Measurements from ENCODE around the gene TESMIN.

The TESMIN gene

GRCh38 chr11:68751331-68751856 is at the start of gene TESMIN:
TSS of gene TESMIN (minus strand) at chr11:68751520. CDS start at chr11:68750660, 860 bp downstream.
- peak; percentile 48 to 82 for DNase-seq

- DNase-seq, result no peak
Measured at GRCh38 chr11:68798221-68798813, 47.0 kb upstream of the TESMIN start.

- DNase-seq, result peak in 1 of 2 experiments; percentile 33
Measured at GRCh38 chr11:68796801-68797200, 45.5 kb upstream of the TESMIN start.

DNA sequence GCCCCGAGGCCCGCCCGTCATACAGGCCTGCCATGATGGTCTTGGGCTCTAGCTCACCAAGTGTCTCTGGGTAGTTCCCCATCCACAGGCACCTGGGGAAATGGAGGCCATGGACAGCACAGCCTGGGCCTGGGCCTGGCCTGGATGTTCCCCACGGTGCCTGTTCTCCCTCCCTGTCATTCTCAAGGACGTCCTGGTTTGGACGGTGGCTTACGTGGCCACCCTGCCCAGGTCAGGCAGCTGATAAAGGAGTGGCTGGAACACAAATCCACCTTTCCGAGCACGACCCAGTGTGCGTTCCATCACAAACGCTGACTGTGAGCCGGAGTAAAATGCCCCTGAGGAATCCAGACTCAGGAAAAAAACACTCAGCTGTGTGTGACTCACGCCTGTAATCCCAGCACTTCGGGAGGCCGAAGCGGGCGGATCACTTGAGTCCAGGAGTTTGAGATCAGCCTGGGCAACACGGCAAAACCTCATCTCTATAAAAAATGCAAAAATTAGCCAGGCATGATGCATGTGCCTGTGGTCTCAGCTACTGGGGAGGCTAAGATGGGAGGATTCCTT is 41.2 kb upstream of the TESMIN start:
- DNase-seq, result no peak

GRCh38 chr11:68784653-68785052 is 33.3 kb upstream of the TESMIN start:
- DNase-seq, result no peak

DNA sequence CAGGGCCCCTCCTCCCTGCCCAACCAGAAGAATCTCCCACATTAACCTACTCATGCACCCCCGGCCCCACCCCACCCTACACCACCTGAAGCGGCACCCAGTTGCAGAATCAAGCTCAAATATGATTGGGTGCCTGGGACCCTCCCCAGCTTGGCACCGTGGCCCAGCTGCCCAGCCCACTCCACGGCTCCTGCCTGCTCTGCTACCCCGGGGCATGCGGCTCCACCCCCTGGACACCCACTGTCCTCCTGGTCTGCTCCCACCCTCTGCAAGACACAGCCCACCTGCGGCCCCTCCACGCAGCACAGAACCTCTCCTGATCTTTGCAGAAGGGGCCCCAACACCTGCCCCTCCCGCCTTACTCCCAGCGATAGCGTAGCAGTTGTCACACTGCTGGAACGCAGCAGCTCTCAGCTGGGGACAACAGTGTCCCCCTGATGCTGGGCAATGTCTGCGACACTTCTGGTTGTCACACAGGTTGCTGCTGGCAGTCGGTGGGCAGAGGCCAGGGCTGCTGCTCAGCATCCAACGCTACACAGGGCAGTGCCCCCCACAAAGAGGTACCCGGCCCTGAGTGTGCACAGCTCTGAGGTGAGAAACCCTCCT is 32.0 kb upstream of the TESMIN start:
- DNase-seq, result no peak

- no peak for DNase-seq
Measured at GRCh38 chr11:68782711-68783110, 31.4 kb upstream of the TESMIN start.

DNA sequence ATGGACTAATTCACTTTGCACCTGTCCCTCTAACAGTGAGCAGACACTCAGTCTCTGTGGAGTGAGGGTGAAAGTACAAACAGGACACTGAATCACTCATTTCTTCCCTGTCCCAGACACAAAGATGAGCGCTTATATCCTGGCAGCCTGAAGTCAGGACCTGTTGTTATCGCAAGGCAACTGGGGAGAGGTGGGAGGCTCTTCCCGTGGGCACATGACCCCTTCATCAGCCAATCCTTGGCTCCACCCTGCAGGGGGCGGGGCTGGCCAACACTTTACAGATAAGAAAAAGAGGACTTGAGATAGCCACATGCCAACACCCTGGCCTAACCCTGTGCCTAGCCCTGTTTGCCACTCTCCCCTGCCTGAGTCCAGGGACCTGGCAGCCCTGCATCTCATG is 29.5 kb upstream of the TESMIN start:
- DNase-seq, result no peak

GRCh38 chr11:68778205-68778604 is 26.9 kb upstream of the TESMIN start:
- DNase-seq, result no peak

- DNase-seq, result no peak
Measured at GRCh38 chr11:68776442-68777235, 25.3 kb upstream of the TESMIN start.

- no peak for DNase-seq
Measured at GRCh38 chr11:68775951-68776388, 24.6 kb upstream of the TESMIN start.

DNA sequence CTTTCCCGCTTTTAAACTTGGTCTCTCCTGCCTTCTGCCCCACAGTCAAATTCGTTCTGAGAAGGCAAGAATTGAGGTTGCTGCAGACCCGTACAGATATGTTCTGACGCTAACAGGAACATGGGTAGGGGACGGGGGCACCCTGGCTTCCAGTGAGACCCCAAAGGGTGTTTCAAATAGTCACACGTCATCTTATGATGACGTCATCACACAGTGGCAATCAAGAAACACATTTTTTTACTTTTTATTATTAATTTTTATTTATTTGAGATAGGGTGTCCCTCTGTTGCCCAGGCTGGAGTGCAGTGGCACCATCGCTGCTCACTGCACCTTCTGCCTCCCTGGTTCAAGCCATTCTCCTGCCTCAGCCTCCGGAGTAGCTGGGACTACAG is 22.9 kb upstream of the TESMIN start:
- no peak for DNase-seq

GRCh38 chr11:68773521-68774193 is 22.3 kb upstream of the TESMIN start:
- DNase-seq, result no peak

DNA sequence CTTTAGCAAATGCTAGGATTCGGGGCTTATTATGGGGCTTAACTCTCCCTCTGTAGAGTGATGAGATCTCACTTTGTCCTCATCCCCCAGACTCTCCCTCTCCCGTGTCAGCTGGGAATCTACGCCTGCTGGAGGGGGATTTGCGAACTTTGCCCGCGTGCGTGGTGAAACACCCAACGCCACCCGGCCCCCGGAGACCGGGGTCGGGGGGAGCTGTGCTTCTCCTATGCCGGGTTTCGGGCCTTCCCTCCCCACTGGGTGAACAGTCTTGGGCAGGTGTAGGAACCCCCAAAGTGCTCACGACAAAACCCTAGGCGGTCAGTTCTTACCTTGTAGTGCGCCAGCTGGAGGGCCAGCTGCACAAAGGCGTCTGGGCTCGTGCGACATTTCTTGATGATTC is 21.6 kb upstream of the TESMIN start:
- DNase-seq, result no peak

DNA sequence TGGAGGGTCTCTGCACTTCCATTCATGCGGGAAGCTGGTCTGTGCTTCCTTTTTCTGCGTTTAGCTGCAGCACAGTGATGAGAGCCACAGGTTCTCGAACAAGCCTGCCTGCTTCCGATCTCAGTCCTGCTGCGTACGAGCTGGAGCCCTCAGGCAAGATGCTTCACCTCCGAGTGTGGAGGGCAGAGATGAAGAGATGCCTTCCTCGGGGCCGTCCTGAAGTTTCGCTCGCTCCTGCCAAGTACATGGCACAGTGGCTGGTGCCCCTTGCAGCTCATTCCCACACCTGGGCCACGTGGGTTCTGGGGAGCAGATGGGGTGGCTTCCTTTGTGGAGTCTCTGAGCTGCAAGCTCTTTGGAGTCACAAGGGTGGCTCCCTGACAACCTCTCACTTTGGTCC is 19.5 kb upstream of the TESMIN start:
- DNase-seq, result no peak

DNA sequence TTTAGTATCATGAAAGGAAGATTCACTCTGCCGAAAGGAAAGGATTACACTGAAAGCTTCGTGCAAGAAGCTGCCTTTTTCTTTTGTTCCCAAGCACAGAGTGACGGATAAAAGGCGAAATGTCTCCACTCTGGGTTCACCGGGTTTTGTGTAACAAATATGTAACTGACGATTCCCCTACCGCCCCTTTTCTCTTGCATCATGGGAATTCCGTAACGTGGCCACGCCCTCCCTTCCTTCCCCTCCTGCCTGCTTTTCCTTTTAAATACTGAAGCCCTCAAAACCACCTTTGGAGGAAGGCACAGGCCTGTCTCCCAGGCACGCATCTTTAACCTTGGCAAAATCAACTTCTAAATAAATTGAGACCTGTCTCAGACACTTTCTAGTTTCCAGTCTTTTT is 16.4 kb upstream of the TESMIN start:
- DNase-seq, result no peak

DNA sequence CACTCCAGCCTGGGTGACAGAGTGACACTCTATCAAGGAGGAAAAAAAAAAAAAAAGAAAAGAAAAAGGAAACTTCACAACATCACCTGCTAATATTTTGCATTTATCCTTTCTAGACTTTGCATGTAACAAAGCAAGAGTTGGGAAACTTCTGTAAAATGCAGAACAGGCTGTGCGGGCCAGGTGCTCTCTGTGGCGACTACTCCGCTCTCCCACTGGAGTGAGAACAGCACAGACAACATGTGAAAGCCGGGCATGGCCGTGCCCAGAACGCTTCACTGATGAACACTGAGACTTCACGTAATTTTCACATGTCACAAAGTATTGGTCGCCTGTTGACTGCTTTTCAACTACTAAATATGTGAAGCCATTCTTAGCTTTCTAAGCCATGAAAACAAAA is 15.5 kb upstream of the TESMIN start:
- DNase-seq, result no peak

GRCh38 chr11:68764746-68765145 is 13.4 kb upstream of the TESMIN start:
- no peak for DNase-seq

DNA sequence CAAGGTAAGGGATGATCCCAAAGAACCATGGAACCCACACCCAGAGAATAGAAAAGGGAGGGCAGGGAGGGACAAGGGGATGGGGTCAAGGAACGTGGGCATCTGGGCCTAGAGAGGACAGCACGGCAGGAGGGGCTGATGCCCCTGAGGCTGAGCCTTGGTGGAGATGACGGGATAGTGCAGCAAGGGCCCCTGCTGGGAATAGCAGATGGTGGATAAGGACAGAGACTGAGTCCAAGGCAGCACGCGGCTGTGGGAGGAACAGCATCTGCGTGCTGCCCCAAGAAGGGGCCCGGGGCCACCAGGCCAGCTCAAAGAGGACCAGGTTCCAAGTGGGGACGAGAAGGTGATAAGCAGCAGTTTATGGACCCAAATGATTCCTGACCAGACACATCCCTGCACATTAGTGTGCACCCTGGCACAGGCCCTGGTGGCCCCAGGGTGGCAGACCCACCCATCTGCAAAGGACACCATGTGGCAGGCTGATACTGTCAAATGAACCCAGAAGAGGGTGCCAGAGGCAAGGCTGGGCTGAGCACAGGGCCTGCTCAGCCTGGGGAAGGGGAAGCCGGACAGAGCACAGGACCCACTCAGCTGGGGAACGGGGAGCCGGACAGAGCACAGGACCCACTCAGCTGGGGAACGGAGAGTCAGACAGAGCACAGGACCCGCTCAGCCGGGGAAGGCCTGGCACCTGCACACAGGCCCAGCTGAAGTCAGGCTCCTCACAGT is 12.8 kb upstream of the TESMIN start:
- DNase-seq, result no peak

DNA sequence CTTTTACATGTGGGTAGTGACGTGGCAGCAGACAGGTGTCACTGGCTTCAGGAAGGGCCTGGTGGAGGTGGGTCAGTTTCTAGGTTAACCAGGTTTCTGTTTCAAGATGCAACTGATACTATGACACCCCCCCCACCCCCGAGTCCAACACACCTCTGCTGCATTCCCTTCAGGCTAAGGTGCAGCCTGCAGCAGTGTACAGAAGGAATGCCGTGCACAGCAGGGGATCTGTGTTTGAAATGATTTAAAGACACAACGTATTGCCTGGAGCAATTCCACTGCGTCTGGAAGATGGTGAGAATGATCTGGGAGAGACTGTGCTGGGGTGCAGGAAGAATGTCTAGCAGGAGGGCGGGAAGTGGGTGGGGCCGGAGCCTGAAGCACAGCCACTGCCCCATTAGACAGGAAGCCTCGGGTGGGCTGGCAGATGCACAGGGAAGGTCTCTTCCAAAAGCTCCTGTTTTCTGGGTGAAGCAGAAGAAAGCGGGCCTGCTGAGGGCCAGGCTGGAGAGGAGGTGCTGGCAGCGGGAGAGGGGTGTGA is 11.9 kb upstream of the TESMIN start:
- no peak for DNase-seq

DNA sequence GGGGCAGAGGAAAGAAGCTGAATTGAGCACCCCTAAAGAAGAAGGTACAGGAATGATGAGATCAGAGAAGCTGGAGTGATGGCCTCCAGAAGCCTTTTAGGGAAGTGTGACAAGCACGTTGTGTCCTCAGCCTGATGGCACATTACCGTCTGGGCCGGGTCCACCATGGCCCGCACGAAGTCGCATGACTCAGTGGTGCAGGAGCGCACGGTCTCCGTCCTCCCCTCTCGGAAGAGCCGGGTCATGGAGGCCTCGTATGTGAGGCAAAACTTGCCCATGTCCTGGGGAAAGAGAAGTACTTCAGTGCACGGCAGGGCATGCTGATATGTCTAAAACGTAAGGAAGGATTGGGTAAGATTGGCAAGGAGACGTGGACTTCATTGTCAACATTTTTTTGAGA is 11.2 kb upstream of the TESMIN start:
- DNase-seq, result no peak

- DNase-seq, result no peak
Measured at GRCh38 chr11:68761801-68762200, 10.5 kb upstream of the TESMIN start.
